HepG2 (cell line): Measurements from ENCODE around the gene CPNE4. TPM values are rescaled to one million over a fixed set of nuclear protein-coding genes. Genes with fewer than 3 reads are reported as not detected.

ENCODE experiments used
- ATAC-seq: fragments of 200-7000 bp; cut with Tn5 transposase; 3 replicates; pipeline ENCODE4 v1.9.1; 2020; ENCODE audit warnings: mild to moderate bottlenecking, moderate library complexity
- BruUV-seq: library from RNA; stranded (reverse); fragments of 400-500 nt; replicated peaks from 2 replicates; lab custom pipeline; 2021; lab: Mats Ljungman, UMichigan
- CTCF ChIA-PET: fragments of 300-600 bp; formaldehyde crosslinking; extraction: SDS; loops from one replicate; lab custom pipeline; 2021; ENCODE audit warnings: low total read pairs, inconsistent platforms, low intra/inter-chr PET ratio; lab: Yijun Ruan, JAX
- POLR2A ChIA-PET: fragments of 350-600 bp; sonication (Branson Sonifier 250); formaldehyde crosslinking; loops from one replicate; lab custom pipeline; 2020; ENCODE audit warnings: antibody characterized with exemption, inconsistent platforms; lab: Yijun Ruan, JAX
- DNase-seq: peaks from one replicate; pipeline ENCODE4 v3.0.0-alpha.2; 2015; ENCODE audit warnings: low spot score
- FAIRE-seq: peaks from 3 replicates; lab custom pipeline; 2011; peaks lifted over from hg19 to GRCh38; lab: Jason Lieb, UNC
- H2AFZ ChIP-seq: one replicate; pipeline ENCODE4 v1.6.1; 2011; ENCODE audit warnings: low read length, inconsistent platforms
- H3K27ac ChIP-seq: fragments of 300-600 bp; 3 replicates; pipeline ENCODE4 v1.8.0; 2011; ENCODE audit warnings: mixed run types, mild to moderate bottlenecking, mixed read lengths, low read length, inconsistent platforms; ENCODE audit not compliant: insufficient read depth; ENCODE audit errors: extremely low read length
- H3K27me3 ChIP-seq, 2 experiments: fragments of 200-600 bp in 1 of 2; 2 replicates in 1 of 2; 3 replicates in 1 of 2; pipeline versions ENCODE4 v1.6.0 to v1.8.0; 2011; ENCODE audit warnings: low read length in 2 of 2, mild to moderate bottlenecking in 2 of 2, moderate library complexity in 2 of 2, inconsistent platforms in 1 of 2; ENCODE audit not compliant: insufficient read depth in 2 of 2, control insufficient read depth in 1 of 2
- H3K36me3 ChIP-seq, 2 experiments: fragments of 200-600 bp in 1 of 2; replicated peaks in 1 of 2; 2 replicates in 1 of 2; 3 replicates in 1 of 2; pipeline versions ENCODE4 v1.5.1 to v1.8.0; 2011; ENCODE audit warnings: low read length in 2 of 2, inconsistent platforms in 1 of 2; ENCODE audit not compliant: insufficient read depth in 2 of 2, control insufficient read depth in 1 of 2
- H3K4me1 ChIP-seq: 2 replicates; pipeline ENCODE4 v1.5.1; 2012; ENCODE audit warnings: low read length, inconsistent platforms; ENCODE audit not compliant: insufficient read depth
- H3K4me2 ChIP-seq: 2 replicates; pipeline ENCODE4 v1.6.0; 2011; ENCODE audit warnings: low read depth, low read length, inconsistent platforms
- H3K4me3 ChIP-seq, 3 experiments: fragments of 200-600 bp in 1 of 3; sonication (generic), shearing (Covaris generic) in 1 of 3; replicated peaks in 1 of 3; 2 replicates each; pipeline ENCODE4 v1.5.1; 2011 to 2016; ENCODE audit warnings: low read length in 3 of 3, inconsistent platforms in 2 of 3, low read depth in 2 of 3, mild to moderate bottlenecking in 2 of 3, control low read depth in 1 of 3, mixed read lengths in 1 of 3; ENCODE audit not compliant: insufficient read depth in 1 of 3
- H3K79me2 ChIP-seq: one replicate; pipeline ENCODE4 v1.6.1; 2011; ENCODE audit warnings: low read length, inconsistent platforms; ENCODE audit not compliant: insufficient read depth
- H3K9ac ChIP-seq: 2 replicates; pipeline ENCODE4 v1.6.0; 2011; ENCODE audit warnings: mild to moderate bottlenecking, low read depth, low read length, inconsistent platforms; ENCODE audit not compliant: insufficient read depth
- H3K9me3 ChIP-seq: 2 replicates; pipeline ENCODE4 v1.5.1; 2012; ENCODE audit warnings: mild to moderate bottlenecking, low read length
- H4K20me1 ChIP-seq: 2 replicates; pipeline ENCODE4 v1.6.0; 2011; ENCODE audit warnings: inconsistent platforms, mild to moderate bottlenecking, low read length, moderate library complexity; ENCODE audit not compliant: insufficient read depth
- FOXA3 ChIP-seq: IDR thresholded peaks from 2 replicates; pipeline ENCODE4 v1.6.1; 2016; ENCODE audit warnings: missing genetic modification reagents, missing compliant biosample characterization
- GTF3A ChIP-seq: sonication (generic); formaldehyde crosslinking; conservative IDR thresholded peaks from 2 replicates; pipeline ENCODE4 v1.4.0; 2020; ENCODE audit warnings: mild to moderate bottlenecking, missing genetic modification reagents
- HMGXB4 ChIP-seq, 2 experiments: sonication (generic) in 1 of 2; formaldehyde crosslinking in 1 of 2; IDR thresholded peaks; 2 replicates each; pipeline versions ENCODE4 v1.4.0 to v1.6.1; 2018 to 2020; ENCODE audit warnings: missing genetic modification reagents in 2 of 2, borderline replicate concordance in 1 of 2, low read depth in 1 of 2, mild to moderate bottlenecking in 1 of 2, missing biosample characterization in 1 of 2
- KLF13 ChIP-seq: sonication (generic); formaldehyde crosslinking; IDR thresholded peaks from 2 replicates; pipeline ENCODE4 v1.4.0; 2020; ENCODE audit warnings: mild to moderate bottlenecking, missing genetic modification reagents
- LCORL ChIP-seq, 2 experiments: fragments of 450-650 bp in 1 of 2; sonication (generic) in 1 of 2; formaldehyde crosslinking in 1 of 2; IDR thresholded peaks; 2 replicates each; pipeline versions ENCODE4 v1.5.0 to v1.6.1; 2017 to 2020; ENCODE audit warnings: antibody characterized with exemption in 1 of 2, missing genetic modification reagents in 1 of 2
- MXD3 ChIP-seq: IDR thresholded peaks from 2 replicates; pipeline ENCODE4 v1.6.1; 2016; ENCODE audit warnings: mild to moderate bottlenecking, missing biosample characterization, missing genetic modification reagents
- NFYC ChIP-seq: IDR thresholded peaks from 2 replicates; pipeline ENCODE4 v1.6.1; 2016; ENCODE audit warnings: missing genetic modification reagents, missing compliant biosample characterization
- PHF21A ChIP-seq: sonication (generic); formaldehyde crosslinking; IDR thresholded peaks from 2 replicates; pipeline ENCODE4 v1.5.0; 2020; ENCODE audit warnings: mild to moderate bottlenecking, missing genetic modification reagents
- SALL1 ChIP-seq: sonication (generic); formaldehyde crosslinking; IDR thresholded peaks from 2 replicates; pipeline ENCODE4 v1.8.0; 2022; ENCODE audit warnings: mild to moderate bottlenecking, missing genetic modification reagents
- THYN1 ChIP-seq: sonication (generic); formaldehyde crosslinking; IDR thresholded peaks from 2 replicates; pipeline ENCODE4 v1.8.1; 2023; ENCODE audit warnings: low read depth, mild to moderate bottlenecking, moderate library complexity, missing genetic modification reagents, borderline replicate concordance
- ZNF556 ChIP-seq: sonication (generic); formaldehyde crosslinking; IDR thresholded peaks from 2 replicates; pipeline ENCODE4 v1.4.0; 2020; ENCODE audit warnings: mild to moderate bottlenecking, missing genetic modification reagents, borderline replicate concordance
- ZNF616 ChIP-seq: sonication (generic); formaldehyde crosslinking; IDR thresholded peaks from 2 replicates; pipeline ENCODE4 v1.5.0; 2020; ENCODE audit warnings: low read depth, mild to moderate bottlenecking, missing genetic modification reagents
- ZNF672 ChIP-seq: sonication (generic); formaldehyde crosslinking; IDR thresholded peaks from 2 replicates; pipeline ENCODE4 v1.8.1; 2022; ENCODE audit warnings: missing genetic modification reagents
- ZNF703 ChIP-seq: sonication (generic); formaldehyde crosslinking; IDR thresholded peaks from 2 replicates; pipeline ENCODE4 v1.5.1; 2020; ENCODE audit warnings: missing genetic modification reagents, mild to moderate bottlenecking, moderate library complexity, borderline replicate concordance
- WGBS: methylation state at CpG from one replicate; pipeline ENCODE4 v1.1.6; 2017; ENCODE audit warnings: low lambda C conversion rate; 5-methylcytosine and 5-hydroxymethylcytosine counted together
- in situ Hi-C: cut with HindIII; loops from 2 replicates; pipeline ENCODE4 v1.10.0; 2017; ENCODE audit warnings: low pct_unique_long_range_greater_than_20kb; ENCODE audit not compliant: extremely low pct_ligation_motif_present
- intact Hi-C: fragments of 100-400 bp; cut with micrococcal nuclease; formaldehyde crosslinking; loops from one replicate; pipeline ENCODE4 v1.10.0; 2022; ENCODE audit not compliant: unreplicated experiment
- polyA plus RNA-seq, 8 experiments: library from polyadenylated mRNA; depleted of rRNA in 3 of 8; stranded (reverse) in 7 of 8; unstranded in 1 of 8; fragments of >200 nt; fragmentation: Illumina TruSeq in 4 of 8; extraction: Trizol in 4 of 8; gene quantifications; 2 replicates each; pipeline versions ENCODE4 v1.2.1 to v1.2.3, GENCODE V29; 2011 to 2016; ENCODE audit warnings: low read depth in 4 of 8, missing spikeins in 1 of 8, mixed read lengths in 1 of 8; ENCODE audit not compliant: insufficient read depth in 1 of 8
- total RNA-seq, 5 experiments: library from RNA; depleted of rRNA; stranded (reverse); fragments of >200 nt; fragmentation: Illumina TruSeq; extraction: Trizol; gene quantifications; 2 replicates each; pipeline ENCODE4 v1.2.3, GENCODE V29; 2016; ENCODE audit warnings: low read depth in 1 of 5
- TF ChIP-seq, protein P1 (sequence below): sonication (generic); formaldehyde crosslinking; IDR thresholded peaks from 2 replicates; pipeline ENCODE4 v1.4.0; 2020; ENCODE audit warnings: mild to moderate bottlenecking, missing genetic modification reagents, borderline replicate concordance

Gene CPNE4
- total and polyA plus RNA-seq, 2 of the 13 experiments (the other 11 are each of a cell fraction or from before 2014, with no cell fraction given) = not detected

DNA sequence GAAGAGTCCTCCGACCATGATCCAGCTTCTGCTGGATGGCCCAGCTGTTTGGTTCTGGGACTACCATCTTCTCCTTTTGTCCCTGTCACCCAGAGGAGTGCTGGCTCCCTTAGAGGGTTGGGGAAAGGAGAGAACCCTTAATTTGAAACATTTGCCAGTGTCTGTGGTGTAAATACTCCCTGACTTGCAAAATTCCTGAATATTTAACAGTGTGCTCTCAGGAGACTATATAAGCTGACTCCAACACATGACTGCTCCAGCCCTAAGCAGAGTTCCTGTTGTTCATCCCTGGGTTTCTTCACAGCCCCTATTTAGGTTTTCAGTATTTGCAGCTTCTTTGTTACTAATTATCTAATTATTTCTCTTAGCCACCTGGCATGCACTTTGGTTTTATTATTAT lies 133.1 kb downstream of the CPNE4 start:
- peaks cover 13% of the 10 kb centered on the region for H3K4me1 ChIP-seq
- TF ChIP-seq, protein P1, sequence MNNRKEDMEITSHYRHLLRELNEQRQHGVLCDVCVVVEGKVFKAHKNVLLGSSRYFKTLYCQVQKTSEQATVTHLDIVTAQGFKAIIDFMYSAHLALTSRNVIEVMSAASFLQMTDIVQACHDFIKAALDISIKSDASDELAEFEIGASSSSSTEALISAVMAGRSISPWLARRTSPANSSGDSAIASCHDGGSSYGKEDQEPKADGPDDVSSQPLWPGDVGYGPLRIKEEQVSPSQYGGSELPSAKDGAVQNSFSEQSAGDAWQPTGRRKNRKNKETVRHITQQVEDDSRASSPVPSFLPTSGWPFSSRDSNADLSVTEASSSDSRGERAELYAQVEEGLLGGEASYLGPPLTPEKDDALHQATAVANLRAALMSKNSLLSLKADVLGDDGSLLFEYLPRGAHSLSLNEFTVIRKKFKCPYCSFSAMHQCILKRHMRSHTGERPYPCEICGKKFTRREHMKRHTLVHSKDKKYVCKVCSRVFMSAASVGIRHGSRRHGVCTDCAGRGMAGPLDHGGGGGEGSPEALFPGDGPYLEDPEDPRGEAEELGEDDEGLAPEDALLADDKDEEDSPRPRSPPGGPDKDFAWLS = no peak
- TF ChIP-seq ZNF703 (CRISPR knock-in tag) (no peak), KLF13 (CRISPR knock-in tag) (no peak), PHF21A (CRISPR knock-in tag) (no peak), THYN1 (CRISPR knock-in tag) (no peak), GTF3A (CRISPR knock-in tag) (no peak), NFYC (CRISPR knock-in tag) (no peak), FOXA3 (CRISPR knock-in tag) (no peak), ZNF556 (CRISPR knock-in tag) (no peak), LCORL (IDR thresholded peaks at IDR 0.05) (no peak), LCORL (CRISPR knock-in tag; IDR thresholded peaks at IDR 0.05) (no peak), SALL1 (CRISPR knock-in tag) (no peak), ZNF616 (no peak), MXD3 (no peak), ZNF672 (CRISPR knock-in tag) (no peak), HMGXB4 (CRISPR knock-in tag; IDR thresholded peaks at IDR 0.05; ENCODE audit: borderline replicate concordance in 1 of 2, low read depth in 1 of 2) (no peak)
- TF ChIP-seq, all 625 proteins: peak for 0
- FAIRE-seq (no peak), DNase-seq (no peak), ATAC-seq (no peak)
- intact Hi-C loops = no loop called here
- Histone ChIP-seq H4K20me1 (no peaks in the 10 kb centered on the region), H3K79me2 (no peaks in the 10 kb centered on the region), H2AFZ (no peak overlapping the region), H3K9ac (no peak overlapping the region), H3K36me3 (no peaks in the 10 kb centered on the region), H3K9me3 (no peaks in the 10 kb centered on the region), H3K4me3 (no peak overlapping the region), H3K27ac (no peak overlapping the region), H3K27me3 (0 out of 5 replicates have a peak, but pooled peaks cover 0 to 3% of the 10 kb centered on the region in 2 experiments), H3K4me2 (no peak overlapping the region)
- in situ Hi-C loops = no loop called here
- ChIA-PET CTCF (no interaction called here), POLR2A (no interaction called here)
- no TSS peak for BruUV-seq
- 0% methylated on average over 1 of the region's 1 CpG for WGBS
